Measurements from ENCODE around the gene MRPL34. TPM values are rescaled to one million over a fixed set of nuclear protein-coding genes. Genes with fewer than 3 reads are reported as not detected.

Gene MRPL34
- total and polyA plus RNA-seq, 4 donors, result 23.3 to 301 (median 140) TPM

DNA sequence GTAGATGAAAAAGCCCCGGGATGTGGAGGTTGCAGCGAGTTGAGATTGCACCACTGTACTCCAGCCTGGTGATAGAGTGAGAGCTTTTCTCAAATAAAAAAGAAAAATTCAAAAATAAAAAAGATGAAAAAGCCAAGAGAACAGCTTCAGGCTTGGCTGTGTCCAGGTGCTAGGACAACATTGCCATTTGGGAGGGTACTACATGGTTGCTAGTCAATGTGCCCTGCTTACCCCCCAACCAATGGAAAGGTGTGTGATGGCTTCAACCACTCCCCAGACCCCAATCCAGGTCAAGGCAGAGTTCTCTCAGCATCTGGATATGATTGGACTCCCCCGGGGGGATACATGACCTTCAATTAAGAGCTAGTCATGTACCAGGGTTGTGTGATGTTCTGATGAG lies 26.2 kb upstream of the MRPL34 start (continued):
- TF ChIP-seq, protein P1, sequence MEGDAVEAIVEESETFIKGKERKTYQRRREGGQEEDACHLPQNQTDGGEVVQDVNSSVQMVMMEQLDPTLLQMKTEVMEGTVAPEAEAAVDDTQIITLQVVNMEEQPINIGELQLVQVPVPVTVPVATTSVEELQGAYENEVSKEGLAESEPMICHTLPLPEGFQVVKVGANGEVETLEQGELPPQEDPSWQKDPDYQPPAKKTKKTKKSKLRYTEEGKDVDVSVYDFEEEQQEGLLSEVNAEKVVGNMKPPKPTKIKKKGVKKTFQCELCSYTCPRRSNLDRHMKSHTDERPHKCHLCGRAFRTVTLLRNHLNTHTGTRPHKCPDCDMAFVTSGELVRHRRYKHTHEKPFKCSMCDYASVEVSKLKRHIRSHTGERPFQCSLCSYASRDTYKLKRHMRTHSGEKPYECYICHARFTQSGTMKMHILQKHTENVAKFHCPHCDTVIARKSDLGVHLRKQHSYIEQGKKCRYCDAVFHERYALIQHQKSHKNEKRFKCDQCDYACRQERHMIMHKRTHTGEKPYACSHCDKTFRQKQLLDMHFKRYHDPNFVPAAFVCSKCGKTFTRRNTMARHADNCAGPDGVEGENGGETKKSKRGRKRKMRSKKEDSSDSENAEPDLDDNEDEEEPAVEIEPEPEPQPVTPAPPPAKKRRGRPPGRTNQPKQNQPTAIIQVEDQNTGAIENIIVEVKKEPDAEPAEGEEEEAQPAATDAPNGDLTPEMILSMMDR (IDR thresholded peaks at IDR 0.05; ENCODE audit: low read depth, low read length, missing input control), result no peak
- no peak for TF ChIP-seq RXRA (IDR thresholded peaks at IDR 0.05)
- TF ChIP-seq FOXA2 (IDR thresholded peaks at IDR 0.05), result no peak
- TF ChIP-seq, protein P2, sequence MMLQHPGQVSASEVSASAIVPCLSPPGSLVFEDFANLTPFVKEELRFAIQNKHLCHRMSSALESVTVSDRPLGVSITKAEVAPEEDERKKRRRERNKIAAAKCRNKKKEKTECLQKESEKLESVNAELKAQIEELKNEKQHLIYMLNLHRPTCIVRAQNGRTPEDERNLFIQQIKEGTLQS (IDR thresholded peaks at IDR 0.05), result no peak

DNA sequence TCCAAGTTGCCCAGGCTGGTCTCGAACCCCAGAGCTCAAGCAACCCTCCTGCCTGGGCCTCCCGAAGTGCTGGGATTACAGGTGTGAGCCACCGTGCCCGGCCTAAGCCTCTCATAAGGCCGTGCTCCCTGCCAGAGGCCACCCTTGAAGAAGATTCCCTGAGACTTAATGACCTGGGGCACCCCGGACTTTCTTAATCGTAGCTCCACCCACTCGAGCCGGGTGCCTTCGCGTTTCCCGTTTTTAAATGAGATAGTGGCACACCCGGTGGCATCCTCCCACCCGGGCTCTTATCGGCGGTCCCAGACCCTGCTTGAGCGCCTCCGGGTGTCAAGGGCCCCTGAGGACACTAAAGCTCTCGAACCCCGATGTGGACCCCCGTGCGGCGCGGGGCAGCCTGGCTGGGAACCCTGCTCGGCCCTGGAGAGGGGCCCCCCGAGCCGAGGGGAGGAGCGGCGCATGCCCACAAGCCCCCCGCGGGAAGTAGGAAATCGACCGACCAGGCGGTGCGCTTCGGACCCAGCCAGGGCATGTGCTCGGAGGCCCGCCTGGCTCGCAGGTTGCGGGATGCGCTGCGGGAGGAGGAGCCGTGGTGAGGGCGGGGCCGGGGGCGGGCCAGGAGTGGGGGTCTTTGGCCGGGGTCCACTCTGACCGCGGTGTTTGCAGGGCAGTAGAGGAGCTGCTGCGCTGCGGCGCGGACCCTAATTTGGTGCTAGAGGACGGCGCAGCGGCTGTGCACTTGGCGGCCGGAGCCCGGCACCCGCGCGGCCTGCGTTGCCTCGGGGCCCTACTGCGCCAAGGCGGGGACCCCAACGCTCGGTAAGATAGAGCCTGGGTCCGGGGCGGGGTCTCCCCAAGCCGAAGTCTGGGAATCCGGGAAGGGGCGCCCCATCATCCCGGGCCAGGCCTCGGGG lies 24.0 kb upstream of the MRPL34 start, which contains the start of gene ANKLE1:
Gene ANKLE1 (plus strand): TSS at position 511 of the 914 bp plus-strand sequence. CDS start 20 bp downstream, at position 531.
- H3K9me3 ChIP-seq (ENCODE audit: control insufficient read depth in 4 of 4, low read length in 3 of 4), result no peaks in the 10 kb centered on the region
- H3K36me3 ChIP-seq (ENCODE audit: control insufficient read depth in 4 of 4, insufficient read depth in 3 of 4, low read depth in 1 of 4, low read length in 3 of 4), result peaks cover 0 to 9% (median 5%) of the 10 kb centered on the region in 4 donors
- DNase-seq (ENCODE audit: low spot score), result peak; percentile 87
- 10% methylated on average over 75 of the region's 75 CpGs for WGBS
- no peaks in the 10 kb centered on the region for H3K27me3 ChIP-seq (ENCODE audit: control insufficient read depth in 4 of 4, insufficient read depth in 4 of 4, low read length in 3 of 4)
- peak within 1 kb of the TSS in 1 of 3 donors; percentile 36 for H3K4me3 ChIP-seq (ENCODE audit: low read depth in 1 of 3, low read length in 3 of 3)
- peaks cover 3 to 19% (median 9%) of the 10 kb centered on the region in 4 donors for H3K4me1 ChIP-seq (ENCODE audit: control insufficient read depth in 4 of 4, insufficient read depth in 4 of 4, low read length in 3 of 4)
- no peak within 1 kb of the TSS for H3K9ac ChIP-seq (ENCODE audit: low read depth in 1 of 2, low read length in 2 of 2)
- H3K27ac ChIP-seq (ENCODE audit: low read depth in 1 of 2, low read length in 2 of 2), result no peak within 1 kb of the TSS
- TF ChIP-seq, protein P2 (IDR thresholded peaks at IDR 0.05), result no peak
- TF ChIP-seq FOXA1 (IDR thresholded peaks at IDR 0.05), result no peak
- TF ChIP-seq RAD21 (IDR thresholded peaks at IDR 0.05), result no peak
- TF ChIP-seq TAF1 (conservative IDR thresholded peaks at IDR 0.05), result no peak
- TF ChIP-seq HNF4G (IDR thresholded peaks at IDR 0.05), result no peak
- TF ChIP-seq SP1 (IDR thresholded peaks at IDR 0.05), result no peak
- TF ChIP-seq RXRA (IDR thresholded peaks at IDR 0.05), result no peak
- TF ChIP-seq, protein P3, sequence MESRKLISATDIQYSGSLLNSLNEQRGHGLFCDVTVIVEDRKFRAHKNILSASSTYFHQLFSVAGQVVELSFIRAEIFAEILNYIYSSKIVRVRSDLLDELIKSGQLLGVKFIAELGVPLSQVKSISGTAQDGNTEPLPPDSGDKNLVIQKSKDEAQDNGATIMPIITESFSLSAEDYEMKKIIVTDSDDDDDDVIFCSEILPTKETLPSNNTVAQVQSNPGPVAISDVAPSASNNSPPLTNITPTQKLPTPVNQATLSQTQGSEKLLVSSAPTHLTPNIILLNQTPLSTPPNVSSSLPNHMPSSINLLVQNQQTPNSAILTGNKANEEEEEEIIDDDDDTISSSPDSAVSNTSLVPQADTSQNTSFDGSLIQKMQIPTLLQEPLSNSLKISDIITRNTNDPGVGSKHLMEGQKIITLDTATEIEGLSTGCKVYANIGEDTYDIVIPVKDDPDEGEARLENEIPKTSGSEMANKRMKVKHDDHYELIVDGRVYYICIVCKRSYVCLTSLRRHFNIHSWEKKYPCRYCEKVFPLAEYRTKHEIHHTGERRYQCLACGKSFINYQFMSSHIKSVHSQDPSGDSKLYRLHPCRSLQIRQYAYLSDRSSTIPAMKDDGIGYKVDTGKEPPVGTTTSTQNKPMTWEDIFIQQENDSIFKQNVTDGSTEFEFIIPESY (IDR thresholded peaks at IDR 0.05), result no peak
- no peak for TF ChIP-seq GABPA (IDR thresholded peaks at IDR 0.05 in 1 of 2, conservative IDR thresholded peaks at IDR 0.05 in 1 of 2)
- TF ChIP-seq HNF4A (conservative IDR thresholded peaks at IDR 0.05), result no peak
- TF ChIP-seq JUND (IDR thresholded peaks at IDR 0.05), result no peak
- TF ChIP-seq, protein P4, sequence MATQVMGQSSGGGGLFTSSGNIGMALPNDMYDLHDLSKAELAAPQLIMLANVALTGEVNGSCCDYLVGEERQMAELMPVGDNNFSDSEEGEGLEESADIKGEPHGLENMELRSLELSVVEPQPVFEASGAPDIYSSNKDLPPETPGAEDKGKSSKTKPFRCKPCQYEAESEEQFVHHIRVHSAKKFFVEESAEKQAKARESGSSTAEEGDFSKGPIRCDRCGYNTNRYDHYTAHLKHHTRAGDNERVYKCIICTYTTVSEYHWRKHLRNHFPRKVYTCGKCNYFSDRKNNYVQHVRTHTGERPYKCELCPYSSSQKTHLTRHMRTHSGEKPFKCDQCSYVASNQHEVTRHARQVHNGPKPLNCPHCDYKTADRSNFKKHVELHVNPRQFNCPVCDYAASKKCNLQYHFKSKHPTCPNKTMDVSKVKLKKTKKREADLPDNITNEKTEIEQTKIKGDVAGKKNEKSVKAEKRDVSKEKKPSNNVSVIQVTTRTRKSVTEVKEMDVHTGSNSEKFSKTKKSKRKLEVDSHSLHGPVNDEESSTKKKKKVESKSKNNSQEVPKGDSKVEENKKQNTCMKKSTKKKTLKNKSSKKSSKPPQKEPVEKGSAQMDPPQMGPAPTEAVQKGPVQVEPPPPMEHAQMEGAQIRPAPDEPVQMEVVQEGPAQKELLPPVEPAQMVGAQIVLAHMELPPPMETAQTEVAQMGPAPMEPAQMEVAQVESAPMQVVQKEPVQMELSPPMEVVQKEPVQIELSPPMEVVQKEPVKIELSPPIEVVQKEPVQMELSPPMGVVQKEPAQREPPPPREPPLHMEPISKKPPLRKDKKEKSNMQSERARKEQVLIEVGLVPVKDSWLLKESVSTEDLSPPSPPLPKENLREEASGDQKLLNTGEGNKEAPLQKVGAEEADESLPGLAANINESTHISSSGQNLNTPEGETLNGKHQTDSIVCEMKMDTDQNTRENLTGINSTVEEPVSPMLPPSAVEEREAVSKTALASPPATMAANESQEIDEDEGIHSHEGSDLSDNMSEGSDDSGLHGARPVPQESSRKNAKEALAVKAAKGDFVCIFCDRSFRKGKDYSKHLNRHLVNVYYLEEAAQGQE (IDR thresholded peaks at IDR 0.05), result no peak
- no peak for TF ChIP-seq YY1 (IDR thresholded peaks at IDR 0.05)
- TF ChIP-seq, protein P1 (IDR thresholded peaks at IDR 0.05; ENCODE audit: low read depth, low read length, missing input control), result no peak
- no peak for TF ChIP-seq EGR1 (IDR thresholded peaks at IDR 0.05; ENCODE audit: low read depth in 2 of 2)
- TF ChIP-seq NR2F2 (IDR thresholded peaks at IDR 0.05), result no peak
- no peak for TF ChIP-seq FOXA2 (IDR thresholded peaks at IDR 0.05)
- TF ChIP-seq, protein P5, sequence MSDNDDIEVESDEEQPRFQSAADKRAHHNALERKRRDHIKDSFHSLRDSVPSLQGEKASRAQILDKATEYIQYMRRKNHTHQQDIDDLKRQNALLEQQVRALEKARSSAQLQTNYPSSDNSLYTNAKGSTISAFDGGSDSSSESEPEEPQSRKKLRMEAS (IDR thresholded peaks at IDR 0.05), result no peak
